Activated CD4-positive, alpha-beta memory T cell treated with anti-CD3 and anti-CD28 coated beads for 36 hours (primary cell): ENCODE measurements around the gene DNAJC3. TPM values are rescaled to one million over a fixed set of nuclear protein-coding genes. Genes with fewer than 3 reads are reported as not detected.
"Not testable (repeated sequence)": the region's sequence is repeated elsewhere in the genome, so short reads cannot be mapped to it uniquely, and the experiment has no call there.

ENCODE experiments used
- CTCF ChIA-PET: fragments of 350-600 bp; sonication (Branson Sonifier 250); formaldehyde crosslinking; loops from one replicate; lab custom pipeline; 2021; ENCODE audit warnings: antibody characterized with exemption, inconsistent platforms; lab: Charles Lee
- POLR2A ChIA-PET: fragments of 350-600 bp; sonication (Branson Sonifier 250); formaldehyde crosslinking; loops from one replicate; lab custom pipeline; 2021; ENCODE audit warnings: antibody characterized with exemption; lab: Charles Lee
- DNase-seq: peaks from one replicate; pipeline ENCODE4 v3.0.0-alpha.2; 2020
- H3K27ac Mint-ChIP-seq: one replicate; pipeline ENCODE4 v1.8.0; 2021; ENCODE audit warnings: mixed read lengths
- H3K27me3 Mint-ChIP-seq: one replicate; pipeline ENCODE4 v1.8.0; 2021; ENCODE audit warnings: mixed read lengths
- H3K36me3 Mint-ChIP-seq: one replicate; pipeline ENCODE4 v1.8.0; 2021; ENCODE audit warnings: mixed read lengths
- H3K4me1 Mint-ChIP-seq: one replicate; pipeline ENCODE4 v1.8.0; 2021; ENCODE audit warnings: low read depth, mixed read lengths
- H3K4me3 Mint-ChIP-seq: one replicate; pipeline ENCODE4 v1.8.0; 2021; ENCODE audit warnings: mild to moderate bottlenecking, mixed read lengths
- H3K9me3 Mint-ChIP-seq: one replicate; pipeline ENCODE4 v1.8.0; 2021; ENCODE audit warnings: mixed read lengths
- intact Hi-C: fragments of 100-400 bp; cut with micrococcal nuclease; formaldehyde crosslinking; loops from one replicate; pipeline ENCODE4 v1.15.1; 2023
- total RNA-seq, 2 experiments: library from RNA; stranded (reverse); gene quantifications; one replicate each; pipeline ENCODE4 v1.2.3, GENCODE V29; 2021

DNAJC3 gene
- total RNA-seq, 2 experiments from 2014 or later = 19.2 to 20.1 TPM

- POLR2A ChIA-PET = no interaction called here
- DNase-seq = peak; percentile 35
- intact Hi-C loops = loop anchor here (1.0 kb wide), 1 partner anchor 8 kb away; no protein-coding TSS in a partner anchor
These were observed 32.3 kb upstream of the DNAJC3 start, which contains the start of gene DZIP1 for GRCh38 chr13:95644601-95645052. Gene DZIP1, minus strand, starts transcription at chr13:95644706. Its CDS starts 2,677 bp downstream, at chr13:95642029.

GRCh38 chr13:95647321-95647720 is 29.6 kb upstream of the DNAJC3 start:
- CTCF ChIA-PET = interaction anchor here (0.8 kb wide), 1 partner anchor 187 kb away, joined by 3 read pairs; no protein-coding TSS in a partner anchor
- no peaks in the 10 kb centered on the region for H3K36me3 Mint-ChIP-seq
- intact Hi-C loops = no loop called here
- H3K27me3 Mint-ChIP-seq = peaks cover 22% of the 10 kb centered on the region
- no peaks in the 10 kb centered on the region for H3K9me3 Mint-ChIP-seq
- H3K4me3 Mint-ChIP-seq = no peak overlapping the region
- DNase-seq = no peak
- POLR2A ChIA-PET = no interaction called here
- no peak overlapping the region for H3K27ac Mint-ChIP-seq
- peaks cover 6% of the 10 kb centered on the region for H3K4me1 Mint-ChIP-seq

More at GRCh38 chr13:95644601-95645052, 32.3 kb upstream of the DNAJC3 start, which contains the start of gene DZIP1:
- Mint-ChIP-seq H3K9me3 (no peaks in the 10 kb centered on the region), H3K36me3 (no peaks in the 10 kb centered on the region), H3K4me1 (peaks cover 6% of the 10 kb centered on the region), H3K4me3 (peak within 1 kb of the TSS; percentile 65), H3K27ac (no peak within 1 kb of the TSS), H3K27me3 (peaks cover 33% of the 10 kb centered on the region)
- CTCF ChIA-PET = interaction anchor here (0.7 kb wide), 1 partner anchor 21 kb away, joined by 3 read pairs; no protein-coding TSS in a partner anchor

DNA sequence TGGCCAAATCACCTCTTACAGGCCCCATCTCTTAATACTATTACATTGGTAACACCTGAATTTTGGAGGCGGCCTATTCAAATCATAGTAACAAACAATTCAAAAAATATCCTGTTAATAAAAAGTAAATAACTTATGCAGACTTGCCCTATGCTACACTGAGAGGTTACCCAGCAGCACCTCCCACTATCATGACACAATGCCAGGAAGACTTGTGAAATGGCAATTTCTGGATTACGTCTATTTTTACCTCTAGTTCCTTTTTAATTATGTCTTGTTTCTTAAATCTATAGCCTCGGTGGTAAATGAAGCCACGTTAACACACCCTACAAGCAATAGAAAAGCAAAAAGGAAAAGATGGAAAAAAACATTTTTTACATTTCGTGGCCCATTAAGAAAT is 26.2 kb upstream of the DNAJC3 start:
- Mint-ChIP-seq H3K27ac (no peak overlapping the region), H3K4me3 (no peak overlapping the region), H3K36me3 (no peaks in the 10 kb centered on the region), H3K4me1 (no peaks in the 10 kb centered on the region), H3K27me3 (peaks cover 7% of the 10 kb centered on the region), H3K9me3 (no peaks in the 10 kb centered on the region)
- no peak for DNase-seq
- intact Hi-C loops = no loop called here
- ChIA-PET CTCF (no interaction called here), POLR2A (no interaction called here)

DNA sequence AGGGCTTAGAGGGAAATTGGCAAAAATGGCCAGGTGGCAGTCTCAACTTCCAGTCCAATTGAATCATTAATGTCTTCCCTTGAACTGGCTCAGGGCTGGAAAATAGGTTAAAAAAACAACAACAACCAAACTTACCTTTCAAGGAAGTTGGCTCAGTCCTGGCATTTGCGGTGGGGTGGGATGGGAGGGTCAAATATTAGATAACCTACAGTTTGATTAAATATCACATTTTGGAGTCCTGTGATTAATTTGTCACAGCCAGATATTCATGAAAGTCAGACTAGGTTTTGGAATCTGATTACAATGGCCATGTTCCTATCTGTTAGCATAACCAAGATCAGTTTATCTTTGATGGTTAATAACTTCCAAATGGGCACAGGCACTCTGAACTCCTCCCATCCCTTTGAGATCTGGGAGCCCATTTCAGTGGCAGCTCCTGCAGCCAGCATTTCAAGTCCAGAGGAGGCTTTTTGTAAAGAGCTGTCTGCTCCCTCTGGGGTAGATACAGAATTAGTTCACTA is 24.6 kb upstream of the DNAJC3 start:
- Mint-ChIP-seq H3K36me3 (no peaks in the 10 kb centered on the region), H3K27me3 (peaks cover 9% of the 10 kb centered on the region), H3K27ac (no peak overlapping the region), H3K4me3 (no peak overlapping the region), H3K4me1 (no peaks in the 10 kb centered on the region), H3K9me3 (no peaks in the 10 kb centered on the region)
- intact Hi-C loops = no loop called here
- no peak for DNase-seq
- POLR2A ChIA-PET = no interaction called here
- CTCF ChIA-PET = no interaction called here

DNA sequence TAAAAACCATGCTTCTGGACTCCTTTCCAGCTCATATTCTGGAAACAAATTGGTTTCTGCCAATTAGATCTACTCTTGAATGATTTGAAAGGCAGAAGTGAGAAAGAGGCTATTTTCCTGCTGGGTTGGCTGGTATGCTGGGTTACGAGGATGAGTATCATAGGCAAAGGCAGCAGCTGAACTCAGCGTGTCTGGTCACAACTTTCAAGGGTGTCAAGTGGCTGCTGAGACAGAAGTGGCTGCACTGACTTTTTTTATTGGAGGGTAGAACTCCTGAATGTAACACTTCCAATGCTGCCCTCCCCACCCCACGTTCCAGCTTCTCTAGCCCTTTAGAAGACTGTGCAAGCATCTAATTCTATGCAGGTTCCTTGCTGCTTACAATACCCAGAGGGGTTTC is 24.1 kb upstream of the DNAJC3 start:
- Mint-ChIP-seq H3K4me3 (no peak overlapping the region), H3K36me3 (no peaks in the 10 kb centered on the region), H3K27ac (no peak overlapping the region), H3K9me3 (no peaks in the 10 kb centered on the region), H3K4me1 (no peaks in the 10 kb centered on the region), H3K27me3 (peaks cover 6% of the 10 kb centered on the region)
- POLR2A ChIA-PET = no interaction called here
- intact Hi-C loops = no loop called here
- CTCF ChIA-PET = no interaction called here
- DNase-seq = no peak

DNA sequence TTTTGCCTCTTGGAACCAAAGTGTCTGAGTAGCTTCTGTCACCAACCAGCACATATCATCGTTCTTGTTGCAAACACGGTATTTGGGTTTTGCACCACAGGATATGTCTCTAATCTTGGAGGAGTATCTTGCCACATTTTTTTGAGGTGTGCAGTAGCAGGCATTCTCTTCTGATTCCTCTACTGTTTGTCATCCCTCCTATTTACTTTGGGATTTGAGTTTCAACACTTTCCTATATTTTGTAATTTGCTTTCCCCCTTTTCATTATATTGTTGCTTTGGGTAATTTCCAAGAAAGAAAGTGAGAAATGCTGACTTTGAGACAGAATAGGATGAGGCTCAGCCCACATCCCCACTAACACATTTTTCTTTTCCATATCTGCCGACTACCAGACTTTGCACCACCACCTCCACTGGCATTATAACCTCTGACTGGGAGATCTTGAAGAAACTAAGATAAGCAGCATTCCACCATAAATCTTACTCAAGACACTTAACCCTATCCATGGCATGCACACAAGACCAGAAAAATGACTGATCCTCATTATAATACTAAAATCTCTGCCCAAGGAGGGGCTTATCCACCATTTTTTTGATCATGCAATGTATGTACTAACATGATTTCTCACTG is 20.4 kb upstream of the DNAJC3 start:
- intact Hi-C loops = no loop called here
- H3K4me1 Mint-ChIP-seq = no peaks in the 10 kb centered on the region
- DNase-seq = no peak
- no peaks in the 10 kb centered on the region for H3K36me3 Mint-ChIP-seq
- H3K9me3 Mint-ChIP-seq = peaks cover 4% of the 10 kb centered on the region
- peaks cover 6% of the 10 kb centered on the region for H3K27me3 Mint-ChIP-seq
- ChIA-PET CTCF (no interaction called here), POLR2A (no interaction called here)
- H3K27ac Mint-ChIP-seq = no peak overlapping the region
- no peak overlapping the region for H3K4me3 Mint-ChIP-seq

DNA sequence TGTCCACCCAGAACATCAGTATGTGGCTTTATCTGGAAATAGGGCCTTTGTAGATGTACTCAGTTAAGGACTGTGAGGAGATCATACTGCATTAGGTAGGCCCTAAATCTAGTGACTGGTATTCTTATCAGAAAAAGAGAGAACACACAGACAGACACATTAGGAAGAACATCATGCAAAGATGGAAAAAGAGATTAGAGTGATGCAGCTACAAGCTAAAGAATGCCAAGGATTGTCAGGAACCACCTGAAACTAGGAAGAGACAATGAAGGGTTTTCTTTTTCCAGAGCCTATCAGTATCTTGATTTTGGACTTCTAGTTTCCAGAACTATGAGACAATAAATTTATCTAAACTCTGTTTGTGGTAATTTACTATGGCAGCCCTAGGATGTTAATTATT is 17.4 kb upstream of the DNAJC3 start:
- POLR2A ChIA-PET = no interaction called here
- intact Hi-C loops = no loop called here
- Mint-ChIP-seq H3K4me3 (no peak overlapping the region), H3K4me1 (no peaks in the 10 kb centered on the region), H3K9me3 (peaks cover 13% of the 10 kb centered on the region), H3K27me3 (peaks cover 16% of the 10 kb centered on the region), H3K36me3 (peaks cover 2% of the 10 kb centered on the region), H3K27ac (no peak overlapping the region)
- CTCF ChIA-PET = interaction anchor here (1.9 kb wide), 1 partner anchor 35 kb away, joined by 22 read pairs; no protein-coding TSS in a partner anchor
- DNase-seq = no peak

DNA sequence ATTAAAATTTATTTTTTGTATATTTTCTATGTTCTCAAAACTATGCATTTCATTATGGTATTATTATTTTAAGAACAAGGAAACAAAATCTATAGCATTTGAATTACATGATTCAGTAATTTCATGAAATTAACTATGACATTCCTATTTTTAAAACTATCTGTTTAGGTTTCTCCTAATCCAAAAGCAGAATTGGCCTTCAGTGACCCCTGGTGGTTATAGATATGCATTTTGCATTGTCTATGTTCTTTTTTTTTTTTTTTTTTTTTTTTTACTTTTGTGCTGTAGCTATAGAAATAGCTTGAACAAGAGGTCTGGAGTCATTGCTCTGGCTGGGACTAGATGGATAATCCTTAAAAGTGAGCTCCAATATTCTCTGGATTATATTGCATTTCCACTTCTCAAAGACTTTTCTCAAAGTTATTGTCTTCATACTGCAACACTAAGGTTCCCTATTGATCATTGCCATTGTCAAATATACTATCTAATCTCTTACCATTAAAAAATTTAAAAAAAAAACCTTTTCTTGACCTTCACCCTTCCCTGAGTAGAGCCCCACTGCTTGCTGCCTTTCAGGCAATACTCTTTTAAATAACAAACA is 15.9 kb upstream of the DNAJC3 start:
- no peaks in the 10 kb centered on the region for H3K4me1 Mint-ChIP-seq
- H3K27me3 Mint-ChIP-seq = peaks cover 16% of the 10 kb centered on the region
- no peak overlapping the region for H3K27ac Mint-ChIP-seq
- peaks cover 26% of the 10 kb centered on the region for H3K9me3 Mint-ChIP-seq
- CTCF ChIA-PET = interaction anchor here (0.6 to 1.9 kb wide), 8 partner anchors 11 to 203 kb away, joined by 3 to 22 read pairs (median 4); partner anchors contain the start of gene DNAJC3
- POLR2A ChIA-PET = no interaction called here
- intact Hi-C loops = loop anchor here (1.0 to 5.0 kb wide), 4 partner anchors 37 to 173 kb away; no protein-coding TSS in a partner anchor
- H3K36me3 Mint-ChIP-seq = peaks cover 2% of the 10 kb centered on the region
- H3K4me3 Mint-ChIP-seq = no peak overlapping the region
- no peak for DNase-seq

DNA sequence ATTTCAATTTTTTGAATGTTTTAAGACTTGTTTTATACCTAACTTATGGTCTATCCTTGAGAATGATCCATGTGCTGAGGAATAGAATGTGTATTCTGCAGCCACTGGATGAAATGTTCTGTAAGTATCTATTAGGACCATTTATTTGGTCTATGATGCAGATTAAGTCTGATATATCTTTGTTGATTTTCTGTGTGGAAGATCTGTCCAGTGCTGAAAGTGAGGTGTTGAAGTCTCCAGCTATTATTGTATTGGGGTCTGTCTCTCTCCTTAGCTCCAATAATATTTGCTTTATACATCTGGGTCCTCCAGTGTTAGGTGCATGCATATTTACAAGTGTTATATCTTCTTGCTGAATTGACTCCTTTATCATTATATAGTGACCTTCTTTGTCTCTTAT is 9.7 kb upstream of the DNAJC3 start:
- H3K27me3 Mint-ChIP-seq, H3K4me3 Mint-ChIP-seq, DNase-seq, POLR2A ChIA-PET, H3K36me3 Mint-ChIP-seq, H3K4me1 Mint-ChIP-seq, intact Hi-C loops, H3K27ac Mint-ChIP-seq, CTCF ChIA-PET: not testable (repeated sequence)
- peaks cover 77% of the 10 kb centered on the region for H3K9me3 Mint-ChIP-seq

- no peak overlapping the region for H3K4me3 Mint-ChIP-seq
- H3K27ac Mint-ChIP-seq = no peak overlapping the region
- peaks cover 54% of the 10 kb centered on the region for H3K9me3 Mint-ChIP-seq
- CTCF ChIA-PET = interaction anchor here (1.6 kb wide), 1 partner anchor 11 kb away, joined by 5 read pairs; no protein-coding TSS in a partner anchor
- POLR2A ChIA-PET = no interaction called here
- no peak for DNase-seq
- H3K27me3 Mint-ChIP-seq = no peaks in the 10 kb centered on the region
- intact Hi-C loops = loop anchor here (10.0 kb wide), 1 partner anchor 1553 kb away; the partner anchor contains the start of gene MBNL2
- H3K4me1 Mint-ChIP-seq = peaks cover 22% of the 10 kb centered on the region
- H3K36me3 Mint-ChIP-seq = peaks cover 17% of the 10 kb centered on the region
These were observed 5.3 kb upstream of the DNAJC3 start for GRCh38 chr13:95671597-95671996.

- H3K27me3 Mint-ChIP-seq = no peaks in the 10 kb centered on the region
- peak overlapping the region; percentile 94 for H3K4me3 Mint-ChIP-seq
- intact Hi-C loops = loop anchor here (2.0 to 10.0 kb wide), 5 partner anchors 39 to 1757 kb away; partner anchors contain the start of gene MBNL2
- POLR2A ChIA-PET = interaction anchor here (0.8 to 1.1 kb wide), 3 partner anchors 19 to 1757 kb away, joined by 3 read pairs; no protein-coding TSS in a partner anchor
- H3K27ac Mint-ChIP-seq = peak overlapping the region; percentile 82
- peaks cover 13% of the 10 kb centered on the region for H3K9me3 Mint-ChIP-seq
- peaks cover 50% of the 10 kb centered on the region for H3K4me1 Mint-ChIP-seq
- CTCF ChIA-PET = interaction anchor here (0.8 to 1.2 kb wide), 3 partner anchors 52 to 197 kb away, joined by 3 to 4 read pairs (median 3); no protein-coding TSS in a partner anchor
- DNase-seq = peak; percentile 55
- peaks cover 14% of the 10 kb centered on the region for H3K36me3 Mint-ChIP-seq
These were observed 706 bp upstream of the DNAJC3 start for GRCh38 chr13:95676105-95676761.
